ENCODE measurements around the gene XIRP2.
"Not testable (repeated sequence)": the region's sequence is repeated elsewhere in the genome, so short reads cannot be mapped to it uniquely, and the experiment has no call there.

The XIRP2 gene

DNA sequence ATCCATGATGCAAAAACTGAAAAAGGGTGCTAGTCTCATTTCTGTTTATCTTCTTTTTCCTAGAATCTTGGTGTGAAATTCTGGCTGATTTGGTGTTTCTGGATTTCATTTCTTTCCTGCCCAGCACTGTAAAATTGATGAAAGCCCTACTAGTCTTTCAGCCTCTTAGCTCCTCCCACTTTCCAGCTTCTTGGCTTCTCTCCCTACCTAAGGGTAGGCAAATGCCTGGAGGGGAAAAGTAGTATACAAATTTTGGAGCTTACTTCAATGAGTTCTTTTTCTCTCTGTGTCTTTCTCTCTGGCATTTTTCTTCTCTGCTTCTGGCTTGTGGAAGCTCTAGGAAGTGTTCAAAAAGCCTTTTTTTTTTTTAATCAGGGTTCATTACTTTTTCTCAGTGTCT, 160.5 kb downstream of the XIRP2 start:
- DNase-seq (ENCODE audit: low read depth in 3 of 3) = no peak

DNA sequence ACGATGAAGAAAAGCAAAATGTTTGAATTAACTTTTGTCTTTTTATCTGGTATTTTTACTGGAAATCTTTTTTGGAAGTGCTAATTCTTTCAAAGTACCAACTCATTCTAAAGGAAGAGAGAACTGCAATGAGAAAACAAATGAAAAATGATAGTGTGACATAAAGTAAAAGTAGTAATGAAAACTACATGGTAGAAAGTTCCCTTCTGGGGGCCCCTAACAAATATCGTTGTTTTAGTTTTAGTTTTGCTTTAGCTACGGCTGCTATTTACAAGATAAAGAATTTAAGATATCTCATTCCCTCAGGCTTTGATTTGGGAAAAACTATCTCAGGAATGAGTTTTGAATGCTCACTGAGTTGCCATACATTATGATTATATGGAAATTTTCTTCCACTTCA, 161.4 kb downstream of the XIRP2 start:
- no peak for DNase-seq (ENCODE audit: low read depth in 3 of 3)

DNA sequence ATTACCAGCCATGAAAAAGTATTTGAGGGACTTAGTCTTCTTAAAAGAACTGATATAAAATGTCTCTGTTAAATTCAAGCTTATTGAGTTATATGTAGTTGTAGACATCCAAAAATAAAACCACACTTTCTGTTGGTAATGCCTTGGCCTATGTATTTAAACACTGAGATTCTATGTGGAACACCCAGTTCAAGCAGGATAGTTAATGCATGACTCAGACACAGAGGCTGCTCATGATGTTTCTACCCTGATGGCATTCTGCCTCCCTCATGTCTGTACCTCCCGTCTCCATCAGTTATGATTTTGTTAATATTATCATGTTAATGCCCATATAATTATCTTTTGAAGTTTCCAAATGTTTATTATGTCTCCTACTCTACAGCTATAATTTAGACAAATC, 164.5 kb downstream of the XIRP2 start:
- DNase-seq (ENCODE audit: low read depth in 3 of 3) = no peak

DNA sequence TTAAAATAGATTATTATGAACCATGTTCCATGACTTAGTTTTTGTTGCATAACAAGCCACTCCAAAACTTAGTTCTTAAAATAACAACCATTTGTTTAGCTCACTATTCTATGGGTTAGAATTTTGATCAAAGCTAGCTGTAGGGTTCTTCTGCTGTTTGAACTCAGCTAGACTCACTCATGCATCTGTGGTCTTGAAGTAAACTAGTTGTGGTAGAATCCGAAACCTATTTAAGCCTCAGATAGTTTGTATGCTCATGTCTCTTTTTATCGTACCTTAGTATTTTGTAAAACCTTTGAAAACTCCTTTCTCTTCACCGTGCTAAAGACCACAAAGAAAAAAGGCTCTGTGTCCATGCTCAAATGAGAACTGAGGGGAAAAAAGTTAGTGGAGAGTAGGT, 166.6 kb downstream of the XIRP2 start:
- no peak for DNase-seq (ENCODE audit: low read depth in 3 of 3)

DNA sequence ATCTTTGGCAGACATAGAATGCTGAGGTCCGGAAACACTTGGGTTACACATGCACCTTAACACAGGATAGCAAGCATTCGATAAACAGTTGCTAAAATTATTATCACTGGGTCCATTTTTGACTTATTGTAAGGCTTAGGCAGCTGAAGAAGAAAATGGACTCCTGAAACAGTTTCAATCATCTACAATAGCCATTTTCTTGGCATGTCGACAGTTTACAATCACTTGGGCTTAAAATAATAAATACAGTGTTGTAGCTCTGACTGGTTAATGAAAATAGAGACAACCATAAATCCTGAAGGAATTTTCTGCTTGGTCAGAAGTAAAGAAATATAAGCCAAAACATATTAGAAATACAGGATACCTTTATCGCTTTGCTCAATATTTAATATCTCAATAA, 169.2 kb downstream of the XIRP2 start:
- DNase-seq (ENCODE audit: low read depth in 3 of 3) = no peak

DNA sequence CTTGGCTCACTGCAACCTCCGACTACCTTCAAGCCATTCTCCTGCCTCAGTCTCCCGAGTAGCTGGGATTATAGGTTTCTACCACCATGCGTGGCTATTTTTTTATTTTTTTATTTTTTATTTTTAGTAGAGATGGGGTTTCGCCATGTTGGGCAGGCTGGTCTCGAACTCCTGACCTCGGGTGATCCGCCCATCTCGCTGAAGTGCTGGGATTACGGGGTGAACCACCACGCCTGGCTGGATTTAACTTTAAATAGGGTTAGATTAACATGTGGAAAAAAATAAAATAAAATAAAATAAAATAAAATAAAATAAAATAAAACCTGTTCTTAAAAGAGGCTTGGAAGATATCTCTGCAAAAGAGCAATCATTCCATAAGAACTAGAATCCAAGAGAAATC, 170.9 kb downstream of the XIRP2 start:
- no peak for DNase-seq (ENCODE audit: low read depth in 3 of 3)

DNA sequence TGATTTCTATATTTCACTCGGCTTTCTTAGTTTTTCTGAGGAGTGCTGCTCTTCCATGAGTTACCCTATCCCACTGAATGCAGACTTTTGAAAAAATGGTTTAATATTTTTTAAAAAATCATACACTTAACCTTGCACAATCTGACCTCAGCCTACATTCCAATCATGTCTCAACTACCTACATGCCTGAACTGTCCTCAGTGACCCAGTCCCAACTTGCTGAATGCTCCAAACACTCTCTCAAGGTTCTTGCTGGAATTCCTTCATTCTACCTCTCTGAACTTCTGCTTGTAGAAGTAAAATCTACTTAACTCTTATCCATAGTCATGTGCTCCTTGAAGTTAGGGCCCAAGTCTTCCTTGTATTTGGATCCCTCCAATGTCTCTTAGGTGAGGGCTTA, 181.6 kb downstream of the XIRP2 start:
- no peak for DNase-seq (ENCODE audit: low read depth in 3 of 3)

DNA sequence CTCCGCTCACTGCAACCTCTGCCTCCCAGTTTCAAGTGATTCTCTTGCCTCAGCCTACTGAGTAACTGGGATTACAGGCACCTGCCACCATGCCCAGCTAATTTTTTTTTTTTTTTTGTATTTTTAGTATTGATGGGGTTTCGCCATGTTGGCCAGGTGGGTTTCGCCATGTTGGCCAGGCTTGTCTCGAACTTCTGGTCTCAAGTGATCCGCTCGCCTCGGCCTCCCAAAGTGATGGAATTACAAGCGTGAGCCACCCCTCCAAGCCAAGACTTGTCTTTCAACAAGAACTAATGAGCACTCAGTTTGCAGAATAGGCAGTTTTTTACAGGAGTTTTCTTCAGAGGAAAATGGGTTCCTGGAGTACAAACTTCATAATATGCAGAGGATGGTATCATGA, 187.4 kb downstream of the XIRP2 start:
- not testable (repeated sequence) for DNase-seq (ENCODE audit: low read depth in 3 of 3)

DNA sequence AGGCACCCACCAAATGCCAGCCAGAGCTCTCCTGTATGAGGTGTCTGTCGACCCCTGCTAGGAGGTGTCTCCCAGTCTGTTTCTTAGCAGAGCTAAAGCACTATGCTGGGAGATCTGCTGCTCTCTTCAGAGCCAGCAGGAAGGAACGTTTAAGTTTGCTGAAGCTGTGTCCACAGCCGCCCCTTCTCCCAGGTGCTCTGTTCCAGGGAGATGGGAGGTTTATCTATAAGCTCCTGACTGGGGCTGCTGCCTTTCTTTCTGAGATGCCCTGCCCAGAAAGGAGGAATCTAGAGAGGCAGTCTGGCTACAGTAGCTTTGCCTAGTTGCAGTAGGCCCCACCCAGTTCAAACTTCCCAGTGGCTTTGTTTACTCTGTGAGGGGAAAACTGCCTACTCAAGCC, 210.7 kb downstream of the XIRP2 start:
- not testable (repeated sequence) for DNase-seq (ENCODE audit: low read depth in 3 of 3)

DNA sequence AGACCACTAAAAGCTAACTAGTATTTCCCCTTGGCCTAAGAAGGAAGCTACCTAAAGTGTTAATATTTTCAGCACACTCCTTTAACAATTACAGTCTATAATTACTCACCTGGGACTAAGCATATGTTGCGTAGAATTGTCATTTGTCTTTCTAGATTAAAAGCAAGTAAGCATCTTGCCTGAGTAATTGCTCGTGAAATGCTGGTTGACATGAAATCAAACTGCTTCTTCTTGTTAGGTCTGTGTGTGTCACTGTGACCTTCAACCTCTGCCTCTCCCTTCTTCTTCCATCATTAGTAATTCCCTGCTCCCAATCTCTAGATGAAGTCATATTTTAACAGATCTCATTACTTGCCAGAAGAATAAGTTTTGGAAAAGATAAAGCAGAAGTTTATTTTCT, 212.2 kb downstream of the XIRP2 start:
- no peak for DNase-seq (ENCODE audit: low read depth in 3 of 3)

DNA sequence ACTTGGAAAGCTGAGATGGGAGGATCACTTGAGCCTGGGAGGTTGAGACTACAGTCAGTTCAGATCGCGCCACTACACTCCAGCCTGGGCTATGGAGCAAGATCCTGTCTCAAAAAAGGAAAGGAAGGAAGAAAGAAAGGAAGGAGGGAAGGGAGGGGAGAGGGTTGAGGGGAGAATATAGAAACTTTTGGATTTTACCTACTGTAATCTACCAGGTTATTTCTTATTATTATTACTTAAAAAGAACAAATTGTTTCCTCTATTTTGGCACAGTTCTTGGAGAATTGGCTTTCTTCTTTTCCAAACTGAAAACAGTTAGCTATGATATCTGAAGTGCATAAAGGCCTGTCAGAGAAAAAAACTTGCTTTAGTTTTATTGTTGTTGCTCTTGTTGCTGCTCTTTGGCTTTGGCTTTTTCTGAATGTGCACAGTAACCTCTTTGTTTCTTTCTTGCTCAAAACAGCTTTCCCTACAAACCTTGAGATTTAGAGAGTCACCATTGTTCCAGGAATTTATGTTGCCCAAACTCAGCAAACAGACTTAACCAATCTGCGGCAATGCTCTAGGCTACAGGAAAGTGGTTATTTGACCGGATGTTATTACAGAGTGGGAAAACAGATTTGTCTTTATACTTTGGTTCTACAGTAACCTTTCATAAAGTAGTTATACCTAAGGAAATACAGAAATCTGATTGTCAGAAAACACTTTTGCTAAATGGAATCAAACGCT, 214.9 kb downstream of the XIRP2 start:
- no peak for DNase-seq (ENCODE audit: low read depth in 3 of 3)

DNA sequence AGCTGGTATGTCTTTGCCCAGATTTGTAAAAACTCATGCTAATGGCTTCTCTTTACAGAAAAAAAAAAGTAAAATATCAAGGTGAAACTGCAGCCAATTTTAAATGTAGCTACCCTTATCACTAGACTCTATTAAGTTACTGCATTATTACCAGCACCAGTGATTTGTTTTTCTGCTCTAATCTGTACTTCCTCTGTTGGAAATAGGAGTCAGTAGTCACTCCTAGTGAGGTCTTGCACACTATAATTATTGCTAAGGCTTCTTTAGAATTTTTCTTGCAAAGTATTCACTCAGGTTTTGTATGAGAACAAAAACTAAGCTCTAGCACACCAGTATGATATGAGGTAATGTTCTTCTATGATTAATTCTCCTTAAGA, 215.5 kb downstream of the XIRP2 start:
- no peak for DNase-seq (ENCODE audit: low read depth in 3 of 3)

DNA sequence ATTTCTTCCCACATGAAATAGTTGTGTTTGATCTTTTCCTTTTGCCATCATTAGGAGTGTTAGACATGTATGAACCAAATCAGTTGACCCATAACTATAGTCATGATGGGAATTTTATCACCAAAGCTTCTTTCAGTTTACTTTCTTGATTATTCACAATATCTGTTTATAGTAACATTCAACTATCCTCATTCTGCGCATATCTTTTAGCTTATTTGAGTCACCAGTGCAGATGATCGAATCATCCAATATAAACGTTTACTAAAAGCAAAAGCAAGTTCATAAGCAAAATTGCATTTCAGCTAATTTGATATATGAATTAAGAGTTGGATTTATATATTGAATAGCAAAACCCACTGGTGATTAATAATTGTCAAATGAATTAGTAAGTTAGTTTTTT, 216.4 kb downstream of the XIRP2 start:
- DNase-seq (ENCODE audit: low read depth in 3 of 3) = no peak

DNA sequence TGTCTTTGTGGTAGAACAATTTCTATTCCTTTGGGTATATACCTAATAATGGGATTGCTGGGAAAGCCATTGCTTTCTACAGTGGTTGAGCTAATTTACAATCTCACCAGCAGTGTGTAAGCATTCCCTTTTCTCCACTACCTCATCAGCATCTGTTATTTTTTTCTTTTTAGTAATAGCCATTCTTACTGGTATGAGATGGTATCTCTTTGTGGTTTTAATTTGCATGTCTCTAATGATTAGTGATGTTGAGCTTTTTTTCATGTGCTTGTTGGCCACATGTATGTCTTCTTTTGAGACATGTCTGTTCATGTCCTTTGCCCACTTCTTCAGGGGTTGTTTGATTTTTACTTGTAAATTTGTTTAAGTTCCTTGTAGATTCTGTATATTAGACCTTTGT, 221.4 kb downstream of the XIRP2 start:
- DNase-seq (ENCODE audit: low read depth in 3 of 3) = not testable (repeated sequence)

DNA sequence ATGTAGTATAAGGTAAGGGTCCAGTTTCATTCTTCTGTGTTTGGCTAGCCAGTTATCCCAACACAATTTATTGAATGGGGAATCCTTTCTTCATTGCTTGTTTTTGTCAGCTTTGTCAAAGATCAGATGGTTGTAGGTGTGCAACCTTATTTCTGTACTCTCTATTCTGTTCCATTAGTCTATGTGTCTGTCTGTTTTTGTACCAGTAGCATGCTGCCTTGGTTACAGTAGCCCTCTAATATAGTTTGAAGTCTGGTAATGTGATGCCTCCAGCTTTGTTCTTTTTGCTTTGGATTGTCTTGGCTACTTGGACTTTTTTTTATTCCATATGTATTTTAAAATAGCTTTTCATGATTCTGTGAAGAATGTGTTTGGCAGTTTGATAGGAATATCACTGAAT, 222.1 kb downstream of the XIRP2 start:
- no peak for DNase-seq (ENCODE audit: low read depth in 3 of 3)

DNA sequence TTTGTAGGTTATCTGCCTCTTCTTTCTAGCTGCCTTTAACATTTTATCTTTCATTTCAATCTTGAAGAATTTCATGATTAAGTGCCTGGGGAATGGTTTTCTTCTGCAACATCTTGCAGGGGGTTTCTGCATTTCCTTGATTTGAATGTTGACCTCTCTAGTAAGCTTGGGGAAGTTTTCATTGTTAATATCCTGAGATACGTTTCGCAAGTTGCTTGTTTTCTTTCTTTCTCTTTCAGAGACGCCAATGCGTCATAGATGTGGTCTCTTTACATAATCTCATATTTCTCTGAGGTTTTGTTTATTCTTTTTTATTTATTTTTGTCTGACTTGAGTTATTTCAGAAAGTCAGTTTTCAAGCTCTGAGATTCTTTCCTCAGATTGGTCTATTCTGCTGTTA, 225.7 kb downstream of the XIRP2 start:
- DNase-seq (ENCODE audit: low read depth in 3 of 3) = no peak

DNA sequence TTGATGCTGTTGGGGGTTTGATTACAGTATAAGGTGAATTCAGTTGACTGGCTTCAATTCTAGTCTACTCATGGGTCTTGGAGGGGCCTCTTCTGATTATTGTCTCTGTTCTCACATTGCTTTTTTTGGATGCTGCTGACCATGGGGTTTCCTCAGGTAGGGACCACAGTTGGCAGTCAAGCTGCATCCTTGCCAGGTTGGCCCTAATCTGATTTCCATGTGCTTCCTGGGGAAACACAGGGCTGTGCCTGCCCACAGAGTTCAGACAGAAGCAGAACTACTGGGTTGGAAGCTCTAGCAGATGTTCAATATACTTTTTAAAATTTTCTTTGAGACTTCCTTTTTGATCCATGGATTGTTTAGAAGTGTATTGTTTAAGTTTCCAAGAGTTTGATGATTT, 227.3 kb downstream of the XIRP2 start:
- DNase-seq (ENCODE audit: low read depth in 3 of 3) = no peak

DNA sequence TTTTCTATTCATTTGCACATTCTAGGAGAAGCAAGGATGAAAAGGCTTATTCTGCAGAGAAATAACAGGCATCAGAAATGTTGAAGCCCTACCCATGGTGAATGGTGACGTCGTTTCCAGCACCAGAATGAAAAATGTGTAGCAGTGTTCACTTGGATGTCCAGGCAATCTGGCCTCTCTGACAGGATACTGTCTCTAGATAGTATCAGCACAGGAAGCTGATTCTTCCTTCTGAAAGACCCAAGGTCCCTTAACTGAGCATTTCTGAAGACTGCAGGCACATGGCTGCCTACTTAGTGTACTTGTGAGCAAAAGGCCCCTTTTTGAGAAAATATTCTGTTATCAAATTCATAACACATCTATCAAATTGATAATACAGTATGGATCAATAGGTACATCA, 234.1 kb downstream of the XIRP2 start:
- DNase-seq (ENCODE audit: low read depth in 3 of 3) = no peak

DNA sequence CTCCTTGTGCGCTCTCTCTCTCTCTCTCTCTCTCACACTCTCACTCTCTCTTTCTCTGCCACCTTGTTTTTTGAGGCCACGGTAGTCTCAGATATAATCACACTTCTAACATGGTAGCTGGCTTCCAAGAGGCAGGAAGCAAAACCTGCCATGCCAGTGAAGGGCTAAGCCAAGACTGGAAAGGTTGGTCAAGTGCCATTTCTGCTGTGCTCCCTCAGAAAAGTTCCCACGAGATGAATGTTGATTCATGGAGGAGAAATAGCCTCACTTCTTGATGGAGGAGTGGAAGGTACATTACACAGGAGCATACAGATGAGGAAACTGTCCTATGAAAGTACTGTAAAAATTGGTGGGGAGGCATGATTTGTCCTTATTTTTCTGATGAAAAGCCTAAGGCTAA, 237.9 kb downstream of the XIRP2 start:
- no peak for DNase-seq (ENCODE audit: low read depth in 3 of 3)

DNA sequence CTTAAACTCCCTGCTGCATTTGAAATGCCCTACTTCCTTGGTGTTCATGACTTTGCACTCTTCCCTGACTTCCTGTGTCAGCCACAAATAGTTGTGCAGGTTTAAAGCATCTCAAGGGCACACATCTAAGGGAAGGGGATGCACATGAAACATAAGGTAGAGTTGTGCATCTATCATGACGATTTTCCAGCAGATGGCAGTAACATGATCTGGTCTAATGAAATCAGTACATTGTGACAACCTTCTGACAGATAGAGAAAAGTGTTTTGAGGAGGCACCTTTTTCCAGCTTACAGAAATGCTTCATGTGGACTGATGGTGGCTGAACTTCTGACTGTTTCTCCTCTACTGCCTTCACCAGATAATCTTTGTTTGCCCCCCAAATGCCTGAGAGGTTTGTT, 238.9 kb downstream of the XIRP2 start:
- DNase-seq (ENCODE audit: low read depth in 3 of 3) = no peak

DNA sequence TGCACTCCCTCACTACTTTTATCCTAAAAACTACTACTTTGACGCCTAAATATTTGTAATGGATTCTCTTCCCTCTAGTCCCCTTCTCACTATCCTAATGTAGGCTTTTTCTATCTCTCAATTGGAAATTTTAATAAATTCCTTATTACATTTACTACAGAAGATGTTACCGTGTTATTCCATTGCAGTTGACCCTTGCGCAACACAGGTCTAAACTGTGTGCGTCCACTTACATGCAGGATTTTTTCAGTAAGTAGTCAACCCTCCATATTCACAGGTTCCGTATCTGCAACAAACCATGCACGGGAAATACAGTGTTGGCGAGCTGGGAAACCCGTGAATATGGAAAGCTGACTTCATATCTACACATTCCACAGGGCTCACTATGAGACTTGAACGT, 239.8 kb downstream of the XIRP2 start:
- no peak for DNase-seq (ENCODE audit: low read depth in 3 of 3)

DNA sequence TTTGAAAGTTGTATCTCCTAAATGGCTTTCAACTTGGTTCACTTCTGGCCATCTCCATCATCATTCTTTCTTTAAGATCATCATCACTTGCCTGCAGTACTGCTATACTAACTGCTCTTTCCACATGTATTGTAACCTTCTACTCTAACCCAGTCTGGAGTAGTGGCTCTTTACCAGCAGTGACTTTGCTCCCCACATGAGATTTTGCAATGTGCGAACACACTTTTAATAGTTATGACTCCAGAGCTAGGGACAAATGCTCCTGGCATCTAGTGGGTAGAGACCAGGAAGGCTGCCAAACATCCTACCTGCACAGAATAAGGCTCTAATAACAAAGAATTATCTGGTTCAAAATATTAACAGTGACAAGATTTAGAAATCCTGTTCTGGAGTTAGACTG, 243.8 kb downstream of the XIRP2 start:
- DNase-seq (ENCODE audit: low read depth in 3 of 3) = no peak

DNA sequence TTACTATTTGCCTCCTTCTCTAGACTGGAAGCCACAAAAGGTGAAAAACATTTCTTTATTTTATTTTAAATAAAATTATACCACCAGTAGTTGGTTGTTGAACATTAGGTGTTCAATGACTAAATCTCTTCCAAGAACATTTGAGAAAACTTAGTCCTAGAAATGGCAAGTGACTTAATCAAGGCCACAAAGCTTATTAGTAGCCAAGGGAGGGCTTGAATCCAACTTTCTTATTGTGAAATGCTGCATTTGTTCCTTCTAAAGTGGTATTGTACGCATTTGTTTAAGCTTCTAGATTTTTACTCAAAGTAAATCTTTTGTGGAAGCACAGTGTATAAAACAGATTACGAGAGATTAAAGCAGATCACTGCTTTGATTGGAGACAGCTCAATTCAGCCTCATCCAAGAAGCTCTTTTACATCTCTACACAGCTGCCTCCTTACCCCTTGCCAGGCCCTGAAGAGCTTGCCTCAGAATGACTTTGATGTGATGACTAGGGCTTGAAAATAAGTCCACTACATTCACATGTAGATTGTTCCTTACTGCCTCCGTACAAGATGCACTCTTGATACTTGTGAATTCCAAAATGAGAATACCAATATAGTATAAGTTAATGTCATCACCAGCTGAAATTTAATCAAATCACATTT, 244.8 kb downstream of the XIRP2 start:
- no peak for DNase-seq (ENCODE audit: low read depth in 3 of 3)

DNA sequence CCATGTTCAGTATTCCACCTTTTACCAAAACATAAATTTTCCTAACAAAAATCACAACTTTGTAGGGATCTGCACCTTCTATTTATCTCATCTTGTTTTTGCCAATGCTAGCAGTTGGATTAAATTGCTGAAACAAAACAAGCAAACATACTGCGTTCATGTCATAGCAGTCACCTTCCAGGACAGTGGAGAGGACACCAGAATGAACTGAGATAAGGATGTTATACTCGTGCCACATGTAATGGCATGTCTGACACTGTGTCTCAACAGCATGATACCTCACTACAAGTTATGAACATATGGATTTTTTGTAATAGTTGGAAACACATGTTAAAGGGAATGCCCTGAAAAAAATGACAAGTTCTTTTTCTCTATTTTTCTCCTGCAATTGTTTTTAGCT, 245.3 kb downstream of the XIRP2 start:
- DNase-seq (ENCODE audit: low read depth in 3 of 3) = no peak
